Sciatic nerve (tissue), 2 donors: ENCODE measurements around the gene HOXD4. TPM values are rescaled to one million over a fixed set of nuclear protein-coding genes. Genes with fewer than 3 reads are reported as not detected.

Experiments used
- ATAC-seq: fragments of 200-7000 bp; cut with Tn5 transposase; one replicate; pipeline ENCODE4 v1.9.1; 2020; ENCODE audit warnings: mild to moderate bottlenecking, moderate library complexity
- DNase-seq: peaks from one replicate; pipeline ENCODE4 v3.0.0-alpha.2; 2020; ENCODE audit warnings: low spot score
- intact Hi-C: fragments of 100-400 bp; cut with DNase I; formaldehyde crosslinking; loops from one replicate; pipeline ENCODE4 v1.14.2; 2022
- total RNA-seq: library from RNA; stranded (reverse); fragmentation: NEBNext Ultra II Directional; extraction: Animal tissue kit (Norgen Biotek cat#: 25700); gene quantifications from one replicate; pipeline ENCODE4 v1.2.1, GENCODE V29; 2021
- donor health status: DM: no; HTN: no; CAD: no.
- donor health status: DM: no; HTN: no; CAD: no.

HOXD4 gene
- total RNA-seq, 1 donor from 2014 or later: 6.8 TPM

DNA sequence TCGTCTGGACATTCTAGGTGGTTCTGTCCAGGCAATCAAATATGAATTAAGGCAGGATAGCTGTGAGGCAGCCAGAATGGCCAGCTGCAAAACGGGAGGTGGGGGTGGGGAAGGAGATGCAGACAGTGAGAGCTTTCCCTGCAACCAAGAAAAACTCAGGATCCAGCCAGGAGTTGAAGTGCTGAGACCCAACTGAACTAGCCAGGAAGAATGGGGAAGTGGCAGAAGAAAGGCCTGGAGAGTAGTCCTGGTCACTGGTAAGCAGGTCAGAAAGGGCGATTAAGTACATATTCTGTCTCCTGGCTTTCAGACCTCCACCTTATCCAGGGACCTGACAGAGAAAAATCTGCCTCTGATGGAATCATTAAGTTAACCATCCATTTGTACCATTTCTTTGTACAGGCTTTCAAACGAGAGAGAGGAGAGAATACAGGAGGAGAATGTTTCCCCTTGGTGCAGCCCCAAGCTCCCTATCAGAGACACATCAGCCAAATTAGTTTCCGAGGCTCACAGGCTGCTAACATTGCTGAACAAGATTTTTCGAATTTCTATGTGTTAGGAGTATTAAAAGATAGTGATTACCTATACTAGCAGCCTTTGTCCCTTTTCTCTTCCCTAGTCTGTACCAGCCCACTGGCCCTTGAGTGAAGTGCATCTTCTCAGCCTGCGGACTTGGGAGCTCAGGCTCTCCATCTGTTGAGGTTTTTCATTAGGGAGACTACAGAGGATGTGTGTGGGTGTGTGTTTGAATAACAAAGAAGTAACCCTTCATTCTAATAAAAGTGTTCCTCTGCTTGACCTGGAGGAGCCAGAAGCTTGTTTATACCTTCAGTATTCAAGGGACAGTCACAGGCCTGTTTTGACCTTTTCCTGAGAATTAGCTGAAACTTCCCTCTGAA, 24.6 kb downstream of the HOXD4 start:
- intact Hi-C loops: no loop called here
- DNase-seq (no peak), ATAC-seq (no peak)

DNA sequence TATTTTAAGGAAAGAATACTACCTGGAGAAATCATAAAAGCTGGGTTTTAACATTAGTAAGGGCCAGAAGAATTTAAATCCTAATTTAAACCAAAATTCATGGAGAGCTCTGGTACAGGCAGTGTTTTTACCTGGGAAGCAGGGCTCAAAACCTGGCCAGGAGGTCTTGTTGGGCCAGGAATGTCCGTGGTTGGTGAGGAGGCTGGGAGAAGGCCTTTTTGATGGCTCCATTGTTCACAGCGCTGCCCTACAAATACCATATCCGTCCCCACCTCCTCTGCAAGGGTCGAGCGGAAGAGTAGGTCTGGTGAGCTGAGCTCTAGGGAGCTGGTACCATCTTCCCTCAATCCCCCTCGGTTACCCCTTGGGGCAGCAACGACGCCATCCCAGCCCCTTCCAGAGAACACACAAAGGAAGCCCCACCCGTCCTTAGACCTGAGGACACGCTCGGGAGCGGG, 26.3 kb downstream of the HOXD4 start:
- DNase-seq (no peak), ATAC-seq (no peak)
- intact Hi-C loops: no loop called here

DNA sequence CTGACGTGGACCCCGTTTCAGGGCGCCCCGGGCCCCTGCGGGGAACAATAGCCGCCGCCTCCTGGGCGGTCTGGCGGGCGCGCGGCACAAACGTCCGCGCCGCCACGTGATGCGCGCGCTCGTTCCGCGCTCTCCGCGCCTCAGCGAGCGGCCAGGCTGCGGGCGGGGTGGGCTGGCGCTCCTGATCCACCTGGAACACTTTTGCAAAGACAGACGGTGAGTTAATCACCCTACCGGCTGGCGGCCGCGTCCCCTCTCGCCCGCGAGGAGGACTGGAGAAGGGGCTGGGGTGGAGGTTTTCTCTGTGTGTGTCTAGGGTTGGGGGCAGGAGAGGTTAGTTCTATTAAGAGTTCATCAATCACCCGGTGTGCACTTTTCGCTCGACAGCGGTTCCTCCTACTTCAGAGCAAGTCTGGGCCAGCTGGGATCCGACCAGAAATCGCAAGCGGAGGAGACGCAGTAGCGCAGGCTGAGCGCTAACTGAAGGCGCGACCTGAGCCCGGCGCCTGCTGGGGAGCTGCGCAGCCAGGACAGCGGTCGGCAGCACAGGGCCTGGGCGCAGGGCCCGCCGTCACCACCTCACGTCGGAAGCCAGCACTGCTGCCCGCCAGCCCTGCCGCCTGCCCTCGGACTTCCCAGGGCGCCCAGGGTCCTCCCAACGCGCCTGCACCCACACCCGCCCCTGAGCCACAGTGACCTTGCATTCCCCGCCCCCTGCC, 26.8 kb downstream of the HOXD4 start:
- intact Hi-C loops: no loop called here
- DNase-seq (no peak), ATAC-seq (no peak)

DNA sequence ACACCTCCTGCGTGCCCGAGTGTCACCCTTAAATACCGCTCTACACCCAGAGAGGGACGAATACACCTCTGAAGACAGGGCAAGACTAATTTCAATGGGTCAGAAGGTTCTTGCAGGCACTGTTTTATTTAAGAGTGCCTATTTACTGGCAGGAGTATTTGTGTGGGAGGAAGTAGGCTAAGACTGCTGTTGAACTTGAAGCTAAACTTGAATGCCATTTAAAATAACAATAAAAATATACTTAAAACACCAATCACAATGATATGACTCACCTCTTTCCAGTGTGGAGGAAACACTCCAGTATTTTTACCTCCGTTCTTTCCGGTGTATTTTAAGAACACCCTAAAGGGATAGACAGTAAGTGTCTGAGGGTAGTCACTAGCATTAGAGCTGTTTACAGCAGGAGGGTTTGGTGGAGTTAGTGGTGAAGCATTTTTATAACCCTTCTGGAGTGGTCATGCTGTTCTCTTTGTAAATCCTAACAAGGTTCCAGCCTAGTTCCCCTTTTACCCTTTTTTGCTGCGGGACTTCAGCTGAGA, 27.5 kb downstream of the HOXD4 start:
- intact Hi-C loops: no loop called here
- ATAC-seq (no peak), DNase-seq (no peak)

DNA sequence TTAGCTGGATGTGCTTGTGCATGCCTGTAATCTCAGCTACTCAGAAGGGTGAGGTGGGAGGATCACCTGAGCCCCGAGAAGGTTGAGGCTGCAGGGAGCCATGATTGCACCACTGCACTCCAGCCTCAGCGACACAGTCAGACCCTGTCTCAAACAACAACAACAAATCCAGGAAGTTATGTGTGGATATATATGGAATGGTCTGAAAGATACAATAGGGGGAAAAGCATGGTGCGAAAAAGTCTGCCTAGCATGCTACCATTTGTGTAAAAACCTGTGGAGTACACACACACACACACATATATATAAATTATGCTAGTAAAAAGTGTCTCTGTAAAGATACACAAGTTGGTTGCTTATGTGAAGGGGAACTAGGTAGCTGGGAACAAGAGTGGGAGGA, 30.2 kb downstream of the HOXD4 start:
- intact Hi-C loops: no loop called here
- DNase-seq (no peak), ATAC-seq (no peak)

DNA sequence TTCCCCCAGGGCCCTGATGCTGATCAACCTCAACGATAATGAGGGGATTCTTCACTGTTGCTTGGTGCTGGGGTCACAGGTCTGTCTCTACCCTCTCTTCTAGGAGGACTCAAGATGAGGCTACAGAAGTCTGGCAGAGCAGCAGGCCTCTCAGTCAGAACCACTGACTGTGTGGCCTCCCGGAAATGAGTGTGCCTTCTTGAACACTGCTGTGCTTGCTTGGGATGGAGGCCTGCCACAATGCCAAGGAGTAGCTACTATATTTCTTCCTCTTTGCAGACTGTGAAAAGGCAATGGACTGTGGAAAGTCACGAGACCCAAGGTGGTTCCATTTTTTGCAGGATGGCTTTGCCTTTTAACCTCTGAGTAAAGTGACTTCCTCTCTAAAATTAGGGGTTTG, 31.3 kb downstream of the HOXD4 start:
- ATAC-seq: no peak
- intact Hi-C loops: no loop called here
- no peak for DNase-seq

DNA sequence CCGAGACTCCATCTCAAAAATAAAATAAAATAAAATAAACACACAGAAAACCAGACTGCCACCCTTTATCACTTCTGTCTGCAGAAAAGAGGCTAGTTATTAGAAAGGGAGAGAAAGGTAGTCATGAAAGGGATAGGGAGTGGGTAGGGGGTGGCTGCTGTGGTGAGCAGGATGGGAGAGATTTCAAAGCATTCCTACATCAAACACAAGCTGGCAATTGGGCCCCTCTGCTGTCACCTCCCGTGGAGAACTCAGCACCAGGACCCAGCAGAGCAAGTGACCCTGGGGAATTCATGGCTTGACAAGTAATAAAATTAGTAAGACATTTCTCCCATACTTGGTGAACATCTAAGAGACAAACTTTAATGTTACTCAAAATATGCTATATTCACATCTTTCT, 33.4 kb downstream of the HOXD4 start:
- intact Hi-C loops: no loop called here
- no peak for ATAC-seq

DNA sequence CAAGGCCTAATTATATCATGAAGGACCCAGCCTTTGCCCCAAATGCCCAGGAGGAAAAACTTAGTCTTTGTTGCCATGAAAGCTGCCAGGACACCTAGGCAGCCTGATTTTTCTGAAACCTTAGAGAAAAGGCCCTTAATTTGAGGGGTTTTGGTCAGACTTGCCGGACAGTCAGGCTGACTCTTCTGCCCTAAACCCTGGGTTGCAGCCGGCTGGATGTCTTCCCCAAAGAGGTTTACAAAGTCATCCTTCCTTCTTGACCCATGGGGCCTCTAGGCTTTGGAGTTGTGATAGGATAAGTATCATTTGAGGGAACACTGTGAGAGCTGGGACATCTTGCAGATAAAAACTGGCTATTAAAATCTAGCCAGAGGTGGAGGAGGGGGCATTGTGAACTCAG, 34.7 kb downstream of the HOXD4 start:
- ATAC-seq: no peak
- DNase-seq: no peak
- intact Hi-C loops: no loop called here

More for the DNA sequence above, 33.4 kb downstream of the HOXD4 start:
- DNase-seq: no peak

DNA sequence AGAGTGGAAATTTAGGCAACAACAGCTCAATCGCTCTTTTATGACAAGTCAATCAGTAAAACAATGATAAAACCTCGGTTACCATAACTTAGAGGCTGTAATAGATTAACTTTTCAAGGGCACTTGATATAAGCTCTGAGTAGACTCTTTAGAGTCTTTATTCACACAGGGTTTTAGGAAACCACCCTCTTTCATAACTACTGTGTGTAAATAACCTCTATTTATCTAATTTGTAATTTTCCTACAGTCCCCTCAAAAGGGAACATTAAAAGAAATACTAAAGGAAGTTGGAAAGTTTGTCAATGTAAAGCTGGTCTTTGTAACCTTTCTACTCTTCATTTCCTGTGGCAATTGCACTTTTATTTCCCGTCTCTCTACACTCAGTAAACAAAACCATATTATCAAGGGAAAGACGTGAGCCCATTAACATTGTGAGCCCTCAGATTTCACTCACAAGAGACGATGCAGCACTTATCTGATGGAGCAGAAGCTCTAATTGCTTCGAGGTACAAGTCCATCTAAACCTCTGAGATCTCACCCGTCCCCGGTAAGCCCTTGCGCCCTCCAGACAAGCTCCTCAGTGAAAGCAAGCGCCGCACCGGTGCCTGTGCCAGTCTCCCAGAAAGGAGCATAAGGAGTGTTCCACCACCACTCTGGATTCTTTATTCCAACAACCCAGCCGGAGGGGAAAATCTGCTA, 36.0 kb downstream of the HOXD4 start:
- intact Hi-C loops: no loop called here
- ATAC-seq (peak; percentile 25), DNase-seq (no peak)

DNA sequence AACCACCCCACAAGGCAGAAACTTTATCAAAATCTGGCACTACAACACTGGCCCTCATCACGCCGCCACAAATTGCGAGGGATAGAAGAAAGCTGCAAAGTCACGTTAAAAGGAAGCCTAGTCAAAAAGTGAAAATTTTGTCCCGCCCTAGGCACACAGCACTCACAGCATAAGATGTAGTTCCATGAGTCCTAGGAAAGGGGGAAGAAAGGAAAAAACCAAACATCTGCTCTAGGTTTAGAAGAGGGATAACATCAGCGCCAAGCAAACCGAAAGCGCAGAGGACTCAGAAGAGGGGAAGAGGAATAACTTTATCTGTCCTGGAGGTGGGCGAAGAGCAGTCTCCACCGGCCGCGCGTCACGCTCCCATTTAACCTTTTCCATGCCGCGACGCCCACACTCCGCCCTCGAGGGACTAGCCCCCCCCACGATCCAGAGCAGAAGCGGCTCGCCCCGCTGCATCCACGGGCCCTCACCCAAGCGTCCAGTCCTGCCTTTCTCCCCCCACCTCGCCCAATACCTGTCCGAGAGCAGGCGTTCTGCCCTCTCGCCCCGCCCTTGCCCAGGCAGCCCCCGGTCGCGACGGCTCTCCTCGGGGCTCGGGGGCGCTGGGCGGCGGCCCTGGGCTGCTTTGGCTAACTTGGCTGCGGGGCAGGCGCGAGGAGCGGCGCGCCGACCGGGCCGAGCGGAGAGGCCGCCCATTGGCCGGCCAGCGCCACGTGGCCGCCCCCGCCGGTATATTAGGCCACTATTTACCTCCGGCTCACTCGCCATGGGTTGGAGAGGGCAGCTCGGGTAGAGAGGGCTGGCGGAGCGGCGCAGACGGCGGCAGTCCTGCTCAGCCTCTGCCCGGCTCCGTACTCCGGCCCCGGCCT, 36.8 kb downstream of the HOXD4 start, which contains the start of gene HOXD1:
Gene HOXD1 (plus strand): TSS at position 770 of the 875 bp plus-strand sequence. CDS start 134 bp downstream, outside the sequence.
- ATAC-seq (peak; percentile 58), DNase-seq (no peak)
- intact Hi-C loops: no loop called here

DNA sequence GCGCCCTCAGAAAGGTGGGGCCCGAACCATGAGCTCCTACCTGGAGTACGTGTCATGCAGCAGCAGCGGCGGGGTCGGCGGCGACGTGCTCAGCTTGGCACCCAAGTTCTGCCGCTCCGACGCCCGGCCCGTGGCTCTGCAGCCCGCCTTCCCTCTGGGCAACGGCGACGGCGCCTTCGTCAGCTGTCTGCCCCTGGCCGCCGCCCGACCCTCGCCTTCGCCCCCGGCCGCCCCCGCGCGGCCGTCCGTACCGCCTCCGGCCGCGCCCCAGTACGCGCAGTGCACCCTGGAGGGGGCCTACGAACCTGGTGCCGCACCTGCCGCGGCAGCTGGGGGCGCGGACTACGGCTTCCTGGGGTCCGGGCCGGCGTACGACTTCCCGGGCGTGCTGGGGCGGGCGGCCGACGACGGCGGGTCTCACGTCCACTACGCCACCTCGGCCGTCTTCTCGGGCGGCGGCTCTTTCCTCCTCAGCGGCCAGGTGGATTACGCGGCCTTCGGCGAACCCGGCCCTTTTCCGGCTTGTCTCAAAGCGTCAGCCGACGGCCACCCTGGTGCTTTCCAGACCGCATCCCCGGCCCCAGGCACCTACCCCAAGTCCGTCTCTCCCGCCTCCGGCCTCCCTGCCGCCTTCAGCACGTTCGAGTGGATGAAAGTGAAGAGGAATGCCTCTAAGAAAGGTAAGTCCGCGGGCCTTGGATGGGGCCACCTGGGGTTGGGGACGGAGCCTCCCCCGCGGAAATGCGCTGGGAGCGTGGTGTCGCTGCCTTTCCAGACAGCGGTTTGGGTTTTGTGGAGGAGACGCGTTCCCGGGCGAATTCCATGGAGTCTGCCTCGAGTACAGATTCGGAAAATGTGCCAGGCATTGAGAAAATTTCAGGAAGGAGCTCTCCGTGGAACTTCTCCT, 37.7 kb downstream of the HOXD4 start:
- DNase-seq: no peak
- peak; percentile 13 for ATAC-seq
- intact Hi-C loops: no loop called here

DNA sequence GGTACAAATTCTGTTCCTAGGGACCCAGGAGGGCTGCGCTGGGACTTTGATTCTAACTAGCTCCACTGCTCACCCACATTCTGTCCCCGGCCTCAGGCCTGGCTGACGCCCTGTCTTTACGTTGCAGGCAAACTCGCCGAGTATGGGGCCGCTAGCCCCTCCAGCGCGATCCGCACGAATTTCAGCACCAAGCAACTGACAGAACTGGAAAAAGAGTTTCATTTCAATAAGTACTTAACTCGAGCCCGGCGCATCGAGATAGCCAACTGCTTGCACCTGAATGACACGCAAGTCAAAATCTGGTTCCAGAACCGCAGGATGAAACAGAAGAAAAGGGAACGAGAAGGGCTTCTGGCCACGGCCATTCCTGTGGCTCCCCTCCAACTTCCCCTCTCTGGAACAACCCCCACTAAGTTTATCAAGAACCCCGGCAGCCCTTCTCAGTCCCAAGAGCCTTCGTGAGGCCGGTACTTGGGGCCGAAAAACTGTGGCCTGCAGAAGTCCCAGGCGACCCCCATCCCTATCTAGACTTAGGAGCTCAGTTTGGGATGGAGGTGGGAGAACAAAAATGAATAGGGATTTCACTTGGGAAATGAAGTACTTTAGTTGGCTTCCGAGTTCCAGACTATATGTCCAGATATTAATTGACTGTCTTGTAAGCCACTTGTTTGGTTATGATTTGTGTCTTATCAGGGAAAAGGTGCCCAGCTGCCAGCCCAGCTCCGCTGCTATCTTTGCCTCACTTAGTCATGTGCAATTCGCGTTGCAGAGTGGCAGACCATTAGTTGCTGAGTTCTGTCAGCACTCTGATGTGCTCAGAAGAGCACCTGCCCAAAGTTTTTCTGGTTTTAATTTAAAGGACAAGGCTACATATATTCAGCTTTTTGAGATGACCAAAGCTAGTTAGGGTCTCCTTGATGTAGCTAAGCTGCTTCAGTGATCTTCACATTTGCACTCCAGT, 38.6 kb downstream of the HOXD4 start:
- intact Hi-C loops: no loop called here
- ATAC-seq (no peak), DNase-seq (no peak)

DNA sequence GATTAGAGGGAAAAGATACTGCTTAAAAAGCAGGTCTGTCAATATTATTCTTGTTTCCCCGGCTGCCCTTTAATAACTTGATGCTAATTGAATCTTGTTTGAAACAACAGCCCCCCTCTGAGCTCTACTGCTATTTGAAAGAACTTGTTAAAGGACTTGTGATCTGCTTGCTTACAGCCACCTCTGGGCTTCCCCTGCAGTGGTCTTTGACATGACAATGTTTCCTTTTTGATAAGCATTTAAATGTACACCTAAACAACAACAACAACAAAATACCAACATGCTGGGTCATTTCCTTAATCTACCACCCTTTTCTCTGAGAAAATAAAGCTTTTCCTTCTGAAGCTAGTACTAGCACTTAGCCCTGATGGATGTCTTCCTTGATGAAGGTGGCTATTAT, 41.0 kb downstream of the HOXD4 start:
- ATAC-seq: no peak
- intact Hi-C loops: no loop called here
- DNase-seq: no peak

DNA sequence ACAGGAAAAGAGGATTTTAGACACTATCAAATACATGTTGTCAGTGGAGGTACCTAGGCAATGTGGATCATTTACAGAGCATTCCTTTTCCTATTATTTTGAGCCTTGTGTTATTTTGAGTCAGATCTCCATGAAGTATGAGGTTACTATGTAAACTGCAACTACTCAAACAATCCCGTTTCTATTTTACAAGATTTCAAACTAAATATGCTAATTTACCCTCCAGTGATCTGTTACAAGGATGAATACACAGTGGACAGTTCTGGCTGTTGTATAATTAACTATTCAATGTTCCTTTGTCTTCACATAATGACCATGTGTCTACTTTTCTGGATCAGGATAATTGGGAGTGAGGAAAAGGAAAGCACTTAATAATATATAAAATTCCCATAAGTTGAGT, 41.7 kb downstream of the HOXD4 start:
- intact Hi-C loops: no loop called here
- no peak for ATAC-seq
- DNase-seq: no peak

DNA sequence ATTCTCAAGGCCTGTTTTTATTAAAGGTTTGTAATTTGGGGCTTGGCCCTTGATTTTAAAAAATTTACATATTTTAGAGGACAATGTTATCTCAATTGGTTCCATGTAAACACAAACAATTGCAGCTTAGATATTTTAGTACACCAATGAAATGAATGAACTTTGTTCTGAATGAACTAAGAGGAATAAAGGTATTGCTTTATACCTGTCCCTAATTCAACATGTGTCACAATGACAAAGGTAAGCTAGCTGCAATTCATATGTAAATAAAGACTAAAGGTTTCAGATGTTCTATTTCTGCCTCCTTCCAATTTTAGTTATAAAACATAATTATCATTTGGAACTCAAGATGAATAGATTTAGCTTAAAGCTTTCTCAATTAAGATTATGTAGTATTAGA, 48.6 kb downstream of the HOXD4 start:
- ATAC-seq: no peak
- intact Hi-C loops: no loop called here

DNA sequence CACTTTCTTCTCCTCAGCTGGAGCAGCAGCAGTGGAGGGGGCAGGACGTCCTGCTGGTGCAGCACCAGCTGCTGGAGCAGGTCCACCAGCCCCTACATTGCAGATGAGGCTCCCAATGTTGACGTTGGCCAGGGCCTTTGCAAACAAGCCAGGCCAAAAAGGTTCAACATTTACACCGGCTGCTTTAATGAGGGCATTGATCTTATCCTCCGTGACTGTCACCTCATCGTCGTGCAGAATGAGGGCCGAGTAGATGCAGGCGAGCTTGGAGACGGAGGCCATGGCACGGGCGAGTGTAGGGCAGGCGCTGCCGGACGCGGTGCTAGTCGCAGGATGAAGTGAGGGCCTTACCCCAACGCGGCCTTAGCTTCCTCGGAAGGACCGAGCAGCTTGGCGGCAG, 49.6 kb downstream of the HOXD4 start:
- ATAC-seq: no peak
- intact Hi-C loops: no loop called here

More for the DNA sequence above, 48.6 kb downstream of the HOXD4 start:
- no peak for DNase-seq

More for the DNA sequence above, 49.6 kb downstream of the HOXD4 start:
- DNase-seq: no peak
